A673 (cell line): ENCODE measurements around the gene DCLK2.

Experiments
- EZH2 ChIP-seq: fragments of 200-600 bp; sonication (generic); IDR thresholded peaks from 2 replicates; pipeline ENCODE4 v1.6.1; 2017; ENCODE audit warnings: borderline replicate concordance, low read depth, mild to moderate bottlenecking, mixed read lengths, antibody characterized with exemption, low read length; ENCODE audit not compliant: poor library complexity, severe bottlenecking
- TF ChIP-seq, protein P1 (sequence below): fragments of 300-800, 200-600 bp; sonication (generic); conservative IDR thresholded peaks from 2 replicates; pipeline ENCODE4 v1.5.1; 2017; ENCODE audit warnings: low read depth, mild to moderate bottlenecking, antibody characterized with exemption, low read length, moderate library complexity, mixed read lengths

DNA sequence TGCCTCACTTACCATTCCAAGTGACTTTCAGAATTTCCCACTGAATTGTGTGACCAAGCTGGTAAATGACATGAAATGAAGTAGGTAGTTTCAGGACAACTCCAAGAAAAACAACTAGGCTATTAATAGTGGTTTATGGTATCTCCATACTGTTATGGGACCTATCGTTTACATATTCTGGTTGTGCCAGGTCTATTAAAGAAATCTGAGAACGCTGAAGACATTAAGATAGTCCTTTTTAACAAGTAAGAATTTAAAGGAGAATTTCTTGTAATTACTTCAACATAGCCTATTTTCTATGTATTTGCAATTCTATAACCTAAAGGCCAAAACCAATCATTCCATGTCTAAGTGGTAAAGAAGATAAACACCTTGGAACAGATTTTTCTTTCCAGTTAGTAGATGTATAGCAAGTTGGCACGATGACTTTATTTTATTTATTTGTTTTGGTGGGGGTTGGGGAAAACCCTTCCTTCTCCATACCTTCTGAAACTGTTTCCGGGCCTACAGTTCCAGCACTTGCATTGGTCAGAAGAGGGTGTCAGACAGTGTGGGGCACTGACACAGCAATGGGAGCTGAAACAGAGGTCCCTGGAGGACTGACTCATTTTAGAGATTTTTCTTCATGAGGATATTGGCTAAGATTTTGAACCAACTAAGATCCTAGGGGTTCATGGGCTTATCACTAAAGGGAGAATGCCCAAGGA is 7.6 kb upstream of the DCLK2 start:
- TF ChIP-seq EZH2, result no peak
- TF ChIP-seq, protein P1, sequence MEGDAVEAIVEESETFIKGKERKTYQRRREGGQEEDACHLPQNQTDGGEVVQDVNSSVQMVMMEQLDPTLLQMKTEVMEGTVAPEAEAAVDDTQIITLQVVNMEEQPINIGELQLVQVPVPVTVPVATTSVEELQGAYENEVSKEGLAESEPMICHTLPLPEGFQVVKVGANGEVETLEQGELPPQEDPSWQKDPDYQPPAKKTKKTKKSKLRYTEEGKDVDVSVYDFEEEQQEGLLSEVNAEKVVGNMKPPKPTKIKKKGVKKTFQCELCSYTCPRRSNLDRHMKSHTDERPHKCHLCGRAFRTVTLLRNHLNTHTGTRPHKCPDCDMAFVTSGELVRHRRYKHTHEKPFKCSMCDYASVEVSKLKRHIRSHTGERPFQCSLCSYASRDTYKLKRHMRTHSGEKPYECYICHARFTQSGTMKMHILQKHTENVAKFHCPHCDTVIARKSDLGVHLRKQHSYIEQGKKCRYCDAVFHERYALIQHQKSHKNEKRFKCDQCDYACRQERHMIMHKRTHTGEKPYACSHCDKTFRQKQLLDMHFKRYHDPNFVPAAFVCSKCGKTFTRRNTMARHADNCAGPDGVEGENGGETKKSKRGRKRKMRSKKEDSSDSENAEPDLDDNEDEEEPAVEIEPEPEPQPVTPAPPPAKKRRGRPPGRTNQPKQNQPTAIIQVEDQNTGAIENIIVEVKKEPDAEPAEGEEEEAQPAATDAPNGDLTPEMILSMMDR, result no peak
